Osteoblast (primary cell): Measurements from ENCODE around the gene COL4A6. TPM values are rescaled to one million over a fixed set of nuclear protein-coding genes. Genes with fewer than 3 reads are reported as not detected.

Source experiments
- DNase-seq: peaks from one replicate; pipeline ENCODE4 v3.0.0; 2011; ENCODE audit warnings: low spot score, mixed read lengths; ENCODE audit not compliant: insufficient read length; ENCODE audit errors: missing footprints
- H2AFZ ChIP-seq: 2 replicates; pipeline ENCODE4 v1.6.0; 2011; ENCODE audit warnings: mild to moderate bottlenecking, low read length
- H3K27ac ChIP-seq: 2 replicates; pipeline ENCODE4 v1.5.1; 2011; ENCODE audit warnings: mild to moderate bottlenecking, low read depth, low read length, moderate library complexity
- H3K27me3 ChIP-seq: 2 replicates; pipeline ENCODE4 v1.6.0; 2012; ENCODE audit warnings: mild to moderate bottlenecking, control low read depth, inconsistent platforms, low read length, moderate library complexity; ENCODE audit not compliant: insufficient read depth
- H3K36me3 ChIP-seq: 2 replicates; pipeline ENCODE4 v1.5.1; 2011; ENCODE audit warnings: mild to moderate bottlenecking, low read length, control low read depth, moderate library complexity; ENCODE audit not compliant: insufficient read depth
- H3K4me1 ChIP-seq: 2 replicates; pipeline ENCODE4 v1.5.1; 2011; ENCODE audit warnings: mild to moderate bottlenecking, low read length, control low read depth, moderate library complexity; ENCODE audit not compliant: insufficient read depth
- H3K4me2 ChIP-seq: 2 replicates; pipeline ENCODE4 v1.6.0; 2011; ENCODE audit warnings: mild to moderate bottlenecking, low read length; ENCODE audit not compliant: insufficient read depth
- H3K4me3 ChIP-seq: fragments of 200-600 bp; sonication (generic); 3 replicates; pipeline ENCODE4 v1.5.1; 2012; ENCODE audit warnings: mild to moderate bottlenecking, low read length, inconsistent platforms; ENCODE audit not compliant: insufficient read depth
- H3K79me2 ChIP-seq: 2 replicates; pipeline ENCODE4 v1.6.0; 2012; ENCODE audit warnings: mild to moderate bottlenecking, low read length, control low read depth, inconsistent platforms; ENCODE audit not compliant: insufficient read depth
- H3K9me3 ChIP-seq: 2 replicates; pipeline ENCODE4 v1.5.1; 2011; ENCODE audit warnings: low read depth, low read length, control low read depth
- H4K20me1 ChIP-seq: 2 replicates; pipeline ENCODE4 v1.6.0; 2012; ENCODE audit warnings: mild to moderate bottlenecking, low read length, control low read depth; ENCODE audit not compliant: insufficient read depth
- CTCF ChIP-seq: IDR thresholded peaks from 2 replicates; pipeline ENCODE4 v1.5.1; 2011; ENCODE audit warnings: mild to moderate bottlenecking, low read depth, low read length, moderate library complexity; ENCODE audit errors: extremely low read depth
- total RNA-seq: library from RNA; depleted of rRNA; stranded (reverse); fragments of >200 nt; gene quantifications from 2 replicates; pipeline ENCODE4 v1.2.3, GENCODE V29; 2012

The COL4A6 gene
- total RNA-seq, 1 donor: not detected

- Histone ChIP-seq H4K20me1 (no peaks in the 10 kb centered on the region), H3K27ac (no peak overlapping the region)
- no peak for TF ChIP-seq CTCF
These were observed 133.5 kb downstream of the COL4A6 start for GRCh38 chrX:108304757-108305156.

GRCh38 chrX:108304210-108304609 lies 134.0 kb downstream of the COL4A6 start:
- Histone ChIP-seq H3K4me3 (no peak overlapping the region), H3K4me1 (no peaks in the 10 kb centered on the region), H4K20me1 (no peaks in the 10 kb centered on the region), H3K27ac (no peak overlapping the region), H3K27me3 (peaks cover 32% of the 10 kb centered on the region), H3K4me2 (no peak overlapping the region), H3K79me2 (no peaks in the 10 kb centered on the region), H2AFZ (no peak overlapping the region), H3K9me3 (no peaks in the 10 kb centered on the region), H3K36me3 (no peaks in the 10 kb centered on the region)
- no peak for DNase-seq
- TF ChIP-seq CTCF: no peak

More at GRCh38 chrX:108304757-108305156, 133.5 kb downstream of the COL4A6 start:
- Histone ChIP-seq H3K4me2 (no peak overlapping the region), H3K27me3 (peaks cover 27% of the 10 kb centered on the region), H3K36me3 (no peaks in the 10 kb centered on the region), H3K79me2 (no peaks in the 10 kb centered on the region), H3K4me3 (no peak overlapping the region), H3K9me3 (no peaks in the 10 kb centered on the region), H2AFZ (no peak overlapping the region), H3K4me1 (no peaks in the 10 kb centered on the region)
- no peak for DNase-seq

GRCh38 chrX:108303682-108304081 lies 134.5 kb downstream of the COL4A6 start:
- Histone ChIP-seq H3K9me3 (no peaks in the 10 kb centered on the region), H3K4me2 (no peak overlapping the region), H3K4me1 (no peaks in the 10 kb centered on the region), H3K27me3 (peaks cover 35% of the 10 kb centered on the region), H3K27ac (no peak overlapping the region), H2AFZ (no peak overlapping the region), H3K79me2 (no peaks in the 10 kb centered on the region), H3K4me3 (no peak overlapping the region), H4K20me1 (no peaks in the 10 kb centered on the region), H3K36me3 (no peaks in the 10 kb centered on the region)
- TF ChIP-seq CTCF: no peak
- DNase-seq: no peak

GRCh38 chrX:108299704-108300103 lies 138.5 kb downstream of the COL4A6 start:
- H3K36me3 ChIP-seq: no peaks in the 10 kb centered on the region
- no peaks in the 10 kb centered on the region for H3K79me2 ChIP-seq
- TF ChIP-seq CTCF: no peak
- no peak overlapping the region for H2AFZ ChIP-seq
- H3K27me3 ChIP-seq: peaks cover 19% of the 10 kb centered on the region
- no peak overlapping the region for H3K4me2 ChIP-seq
- H3K9me3 ChIP-seq: no peaks in the 10 kb centered on the region
- no peak overlapping the region for H3K27ac ChIP-seq
- no peak for DNase-seq
- no peaks in the 10 kb centered on the region for H4K20me1 ChIP-seq
- H3K4me1 ChIP-seq: no peaks in the 10 kb centered on the region
- no peak overlapping the region for H3K4me3 ChIP-seq
